LNCAP (cell line): ENCODE results near the gene TMEM263.

Experiments used
- TF ChIP-seq, protein P1 (sequence below): fragments of 450-650 bp; IDR thresholded peaks from 2 replicates; pipeline ENCODE4 v1.5.1; 2017; ENCODE audit warnings: mild to moderate bottlenecking

Gene TMEM263

DNA sequence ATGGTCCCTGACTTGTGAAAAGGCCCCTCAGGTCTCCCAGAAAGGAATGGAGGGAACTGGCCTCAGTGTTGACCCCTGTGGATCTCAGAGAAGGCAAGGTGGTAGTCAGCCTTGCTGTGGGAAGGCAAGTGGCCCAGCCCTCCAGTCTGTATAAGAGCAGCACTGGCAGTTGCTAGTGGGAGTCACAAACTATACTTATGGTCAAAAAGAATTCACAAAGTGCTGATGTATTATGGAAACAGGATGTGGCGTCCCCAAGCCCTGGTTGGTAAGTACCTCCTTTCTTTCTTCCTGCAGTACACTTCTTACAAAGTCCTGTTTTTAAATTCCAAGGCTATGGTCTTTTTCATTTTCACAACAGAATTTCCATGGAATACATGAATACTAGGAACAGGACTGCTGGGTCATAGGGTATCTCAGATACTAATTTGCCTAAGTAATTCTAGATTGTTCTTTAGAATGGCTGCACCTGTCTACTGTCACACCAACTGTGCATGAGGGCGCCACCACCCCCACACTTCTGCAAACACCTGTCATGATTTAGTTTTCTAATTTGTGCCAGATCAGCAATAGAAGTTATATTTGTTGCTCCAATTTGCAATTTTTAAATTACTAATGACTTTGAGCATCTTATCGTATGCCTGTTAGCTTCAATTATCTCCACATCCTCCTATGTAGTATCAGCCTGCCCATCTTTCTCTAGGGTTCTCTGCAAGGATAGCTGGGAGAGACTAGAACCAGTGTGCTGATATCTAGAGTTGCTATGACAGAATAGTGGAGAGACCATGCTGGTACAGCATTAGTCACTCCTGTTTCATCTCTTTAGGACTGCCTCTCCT, 40.7 kb upstream of the TMEM263 start:
- TF ChIP-seq, protein P1, sequence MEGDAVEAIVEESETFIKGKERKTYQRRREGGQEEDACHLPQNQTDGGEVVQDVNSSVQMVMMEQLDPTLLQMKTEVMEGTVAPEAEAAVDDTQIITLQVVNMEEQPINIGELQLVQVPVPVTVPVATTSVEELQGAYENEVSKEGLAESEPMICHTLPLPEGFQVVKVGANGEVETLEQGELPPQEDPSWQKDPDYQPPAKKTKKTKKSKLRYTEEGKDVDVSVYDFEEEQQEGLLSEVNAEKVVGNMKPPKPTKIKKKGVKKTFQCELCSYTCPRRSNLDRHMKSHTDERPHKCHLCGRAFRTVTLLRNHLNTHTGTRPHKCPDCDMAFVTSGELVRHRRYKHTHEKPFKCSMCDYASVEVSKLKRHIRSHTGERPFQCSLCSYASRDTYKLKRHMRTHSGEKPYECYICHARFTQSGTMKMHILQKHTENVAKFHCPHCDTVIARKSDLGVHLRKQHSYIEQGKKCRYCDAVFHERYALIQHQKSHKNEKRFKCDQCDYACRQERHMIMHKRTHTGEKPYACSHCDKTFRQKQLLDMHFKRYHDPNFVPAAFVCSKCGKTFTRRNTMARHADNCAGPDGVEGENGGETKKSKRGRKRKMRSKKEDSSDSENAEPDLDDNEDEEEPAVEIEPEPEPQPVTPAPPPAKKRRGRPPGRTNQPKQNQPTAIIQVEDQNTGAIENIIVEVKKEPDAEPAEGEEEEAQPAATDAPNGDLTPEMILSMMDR, result no peak

GRCh38 chr12:106915635-106916026, 40.1 kb upstream of the TMEM263 start:
- TF ChIP-seq, protein P1, result no peak

DNA sequence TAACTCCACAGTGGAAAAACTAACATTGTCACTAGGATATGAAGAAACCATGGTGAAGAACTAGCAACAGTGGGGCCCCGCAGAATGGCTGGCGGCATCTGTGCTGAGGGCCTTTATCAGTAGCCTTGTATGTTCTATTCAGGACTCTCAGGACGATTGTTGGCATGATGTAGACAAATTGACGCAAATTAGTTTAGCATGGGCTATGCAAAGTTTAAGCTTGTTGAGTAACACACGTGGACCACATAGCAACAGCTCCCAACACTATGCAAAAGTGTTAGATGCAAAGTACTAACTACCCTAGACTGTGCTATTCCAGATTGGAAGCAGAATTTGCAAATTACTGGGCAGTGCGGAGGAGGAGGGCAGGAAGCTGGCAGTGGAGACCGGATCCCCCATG, 38.2 kb upstream of the TMEM263 start:
- TF ChIP-seq, protein P1, result no peak

DNA sequence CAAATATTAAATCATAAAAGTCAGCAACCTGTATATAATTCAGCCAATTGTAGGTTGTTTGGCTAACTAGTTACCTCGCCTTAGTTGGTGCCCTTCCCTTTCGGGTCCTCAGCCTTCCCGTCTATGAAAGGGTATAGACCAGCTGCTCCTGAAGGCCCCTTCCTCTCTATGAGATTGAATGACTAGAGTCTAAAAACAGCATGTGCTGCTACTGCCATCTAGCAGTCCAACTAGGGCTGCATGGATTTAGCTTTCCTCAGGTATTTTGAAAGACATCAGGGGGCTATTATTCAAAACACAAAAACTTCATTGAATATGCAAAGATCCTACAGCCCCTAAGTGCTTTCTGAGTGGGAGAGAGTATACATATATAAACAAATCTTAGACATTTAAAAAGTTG, 37.0 kb upstream of the TMEM263 start:
- TF ChIP-seq, protein P1, result peak; percentile 56

GRCh38 chr12:106919910-106920544, 35.7 kb upstream of the TMEM263 start:
- TF ChIP-seq, protein P1, result peak; percentile 77

DNA sequence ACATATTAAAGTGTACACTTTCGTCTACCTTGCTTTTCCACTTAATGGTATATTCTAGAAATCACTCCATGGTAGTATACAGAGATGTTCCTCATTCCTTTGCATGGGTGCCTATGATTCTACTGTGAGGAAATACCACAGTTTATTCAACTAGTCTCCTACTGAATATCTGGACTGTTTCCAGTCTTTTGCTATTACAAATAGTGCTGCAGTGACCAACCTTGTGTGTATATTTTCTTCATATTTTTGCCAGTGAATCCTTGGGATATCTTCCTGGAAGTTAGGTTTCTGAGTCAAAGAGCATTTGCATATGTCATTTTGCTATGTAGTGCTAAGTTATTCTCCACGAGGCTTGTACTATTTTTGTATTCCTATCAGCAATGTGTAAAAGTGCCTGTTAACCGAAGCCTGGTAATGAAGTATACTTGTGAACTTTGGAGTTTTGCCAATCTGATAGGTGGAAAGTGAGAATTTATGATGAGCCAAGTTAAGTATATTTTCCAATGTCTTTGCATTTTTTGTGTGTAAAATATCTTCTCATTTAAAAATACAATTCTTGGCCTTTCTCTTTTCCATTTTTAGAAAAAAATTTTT, 31.3 kb upstream of the TMEM263 start:
- TF ChIP-seq, protein P1, result no peak

- TF ChIP-seq, protein P1, result no peak
Measured at GRCh38 chr12:106926657-106927056, 29.1 kb upstream of the TMEM263 start.
